ENCODE data around the gene ZFHX3. TPM values are rescaled to one million over a fixed set of nuclear protein-coding genes. Genes with fewer than 3 reads are reported as not detected.

The ZFHX3 gene
- total and polyA plus RNA-seq, 10 donors, result 0.47 to 18.5 (median 11.1) TPM

- no peak for DNase-seq
- WGBS, 5 donors, result 81 to 88% (median 87%) methylated on average over 7 of the region's 7 CpGs
- Histone ChIP-seq H3K4me3 (no peak overlapping the region), H3K36me3 (no peaks in the 10 kb centered on the region), H3K27ac (no peak overlapping the region), H3K9me3 (no peaks in the 10 kb centered on the region), H3K4me1 (peaks cover 0 to 15% (median 5%) of the 10 kb centered on the region in 6 donors), H3K27me3 (replicated peaks in 1 of 7) (no peaks in the 10 kb centered on the region)
- intact Hi-C loops (cut with DNase I; ENCODE audit: low total_unique reads), result no loop called here
- no peak for TF ChIP-seq CTCF (IDR thresholded peaks at IDR 0.05 in 8 of 11, conservative IDR thresholded peaks at IDR 0.05 in 3 of 11)
- TF ChIP-seq POLR2A (IDR thresholded peaks at IDR 0.05), result no peak
- TF ChIP-seq POLR2AphosphoS5 (IDR thresholded peaks at IDR 0.05), result no peak
Measured at GRCh38 chr16:72977127-72977526, 70.8 kb downstream of the ZFHX3 start.

- intact Hi-C loops (cut with DNase I; ENCODE audit: low total_unique reads), result no loop called here
Measured at GRCh38 chr16:72976438-72977064, 71.4 kb downstream of the ZFHX3 start.

GRCh38 chr16:72975809-72976437 lies 72.0 kb downstream of the ZFHX3 start:
- Histone ChIP-seq H3K27me3 (replicated peaks in 1 of 7) (no peaks in the 10 kb centered on the region), H3K4me1 (peaks cover 0 to 15% (median 5%) of the 10 kb centered on the region in 6 donors), H3K4me3 (no peak overlapping the region), H3K27ac (no peak overlapping the region), H3K36me3 (no peaks in the 10 kb centered on the region), H3K9me3 (no peaks in the 10 kb centered on the region)
- WGBS, 5 donors, result 72 to 94% (median 83%) methylated on average over 5 of the region's 5 CpGs
- no peak for DNase-seq
- TF ChIP-seq POLR2AphosphoS5 (IDR thresholded peaks at IDR 0.05), result no peak
- no peak for TF ChIP-seq CTCF (IDR thresholded peaks at IDR 0.05 in 8 of 11, conservative IDR thresholded peaks at IDR 0.05 in 3 of 11)
- no peak for TF ChIP-seq POLR2A (IDR thresholded peaks at IDR 0.05)
- intact Hi-C loops (cut with DNase I; ENCODE audit: low total_unique reads), result no loop called here

More at GRCh38 chr16:72976438-72977064, 71.4 kb downstream of the ZFHX3 start:
- H3K36me3 ChIP-seq, result no peaks in the 10 kb centered on the region
- WGBS, 5 donors, result 89 to 98% (median 95%) methylated on average over 16 to 17 of the region's 17 CpGs
- H3K4me1 ChIP-seq, result peaks cover 0 to 15% (median 5%) of the 10 kb centered on the region in 6 donors
- no peak overlapping the region for H3K27ac ChIP-seq
- TF ChIP-seq POLR2AphosphoS5 (IDR thresholded peaks at IDR 0.05) (no peak), CTCF (IDR thresholded peaks at IDR 0.05 in 8 of 11, conservative IDR thresholded peaks at IDR 0.05 in 3 of 11) (no peak), POLR2A (IDR thresholded peaks at IDR 0.05) (no peak)
- no peaks in the 10 kb centered on the region for H3K9me3 ChIP-seq
- no peak for DNase-seq
- no peak overlapping the region for H3K4me3 ChIP-seq
- H3K27me3 ChIP-seq (replicated peaks in 1 of 7), result no peaks in the 10 kb centered on the region

DNA sequence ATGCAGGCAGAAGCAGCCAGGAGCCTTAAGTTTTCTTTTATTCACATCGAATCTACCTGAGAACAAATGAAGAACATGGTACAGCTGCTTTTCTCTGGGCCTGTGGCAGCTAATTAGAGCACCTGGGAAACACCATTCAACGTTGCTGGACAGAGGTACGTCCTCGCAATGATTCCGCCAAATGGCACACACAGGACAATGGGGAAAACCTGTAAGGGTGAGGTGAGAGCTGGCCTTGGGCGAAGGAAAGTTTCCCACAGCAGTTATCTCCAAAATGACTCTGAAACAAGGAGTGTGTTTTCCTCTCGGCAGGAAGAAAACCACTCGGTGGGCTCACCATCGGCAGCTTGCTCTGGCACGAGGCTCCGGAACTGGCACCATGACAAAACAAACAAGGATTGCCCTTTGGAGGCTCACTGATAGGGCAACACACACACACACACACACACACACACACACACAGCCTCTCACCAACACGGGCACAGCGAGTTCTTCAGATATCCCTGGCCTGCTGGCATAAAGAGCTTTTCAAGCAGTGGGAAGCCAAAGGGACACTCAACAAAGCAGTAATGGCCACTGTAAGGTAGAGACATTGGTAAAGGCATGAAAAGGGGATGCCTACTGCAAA lies 73.7 kb downstream of the ZFHX3 start:
- intact Hi-C loops (cut with DNase I; ENCODE audit: low total_unique reads), result no loop called here
- no peak for TF ChIP-seq POLR2AphosphoS5 (IDR thresholded peaks at IDR 0.05)
- no peak for TF ChIP-seq CTCF (IDR thresholded peaks at IDR 0.05 in 8 of 11, conservative IDR thresholded peaks at IDR 0.05 in 3 of 11)
- no peak for TF ChIP-seq POLR2A (IDR thresholded peaks at IDR 0.05)
- no peak overlapping the region for H3K4me3 ChIP-seq
- peaks cover 0 to 15% (median 5%) of the 10 kb centered on the region in 6 donors for H3K4me1 ChIP-seq
- H3K27me3 ChIP-seq (replicated peaks in 1 of 7), result no peaks in the 10 kb centered on the region
- 88 to 94% (median 90%) methylated on average over 10 to 13 of the region's 13 CpGs for WGBS, 5 donors
- DNase-seq, result no peak
- H3K36me3 ChIP-seq, result no peaks in the 10 kb centered on the region
- no peak overlapping the region for H3K27ac ChIP-seq
- no peaks in the 10 kb centered on the region for H3K9me3 ChIP-seq
